Measurements from ENCODE around the gene EEFSEC. TPM values are rescaled to one million over a fixed set of nuclear protein-coding genes. Genes with fewer than 3 reads are reported as not detected.

Gene EEFSEC
- total RNA-seq, 1 donor from 2014 or later: 15.3 TPM

DNA sequence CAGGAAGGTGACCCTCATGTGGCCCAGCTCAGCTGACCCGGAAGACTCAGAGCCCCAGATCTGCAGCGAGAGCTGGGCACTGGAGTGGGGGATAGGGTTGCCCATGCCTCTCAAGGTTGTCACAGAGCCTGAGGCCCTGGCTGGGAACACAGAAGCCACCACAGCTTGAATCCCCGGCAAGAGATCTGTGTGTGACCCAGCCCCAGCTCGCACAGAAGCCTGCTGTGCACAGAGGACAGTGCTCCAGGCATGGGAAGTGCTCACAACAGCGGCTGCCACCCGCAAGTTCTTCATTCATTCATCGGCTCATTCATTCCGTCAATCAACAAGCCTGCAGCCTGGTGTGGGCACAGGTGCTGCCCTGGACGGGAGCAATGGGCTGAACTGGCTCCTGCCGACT is 277.0 kb downstream of the EEFSEC start:
- DNase-seq (no peak), ATAC-seq (no peak)
- TF ChIP-seq, protein P1, sequence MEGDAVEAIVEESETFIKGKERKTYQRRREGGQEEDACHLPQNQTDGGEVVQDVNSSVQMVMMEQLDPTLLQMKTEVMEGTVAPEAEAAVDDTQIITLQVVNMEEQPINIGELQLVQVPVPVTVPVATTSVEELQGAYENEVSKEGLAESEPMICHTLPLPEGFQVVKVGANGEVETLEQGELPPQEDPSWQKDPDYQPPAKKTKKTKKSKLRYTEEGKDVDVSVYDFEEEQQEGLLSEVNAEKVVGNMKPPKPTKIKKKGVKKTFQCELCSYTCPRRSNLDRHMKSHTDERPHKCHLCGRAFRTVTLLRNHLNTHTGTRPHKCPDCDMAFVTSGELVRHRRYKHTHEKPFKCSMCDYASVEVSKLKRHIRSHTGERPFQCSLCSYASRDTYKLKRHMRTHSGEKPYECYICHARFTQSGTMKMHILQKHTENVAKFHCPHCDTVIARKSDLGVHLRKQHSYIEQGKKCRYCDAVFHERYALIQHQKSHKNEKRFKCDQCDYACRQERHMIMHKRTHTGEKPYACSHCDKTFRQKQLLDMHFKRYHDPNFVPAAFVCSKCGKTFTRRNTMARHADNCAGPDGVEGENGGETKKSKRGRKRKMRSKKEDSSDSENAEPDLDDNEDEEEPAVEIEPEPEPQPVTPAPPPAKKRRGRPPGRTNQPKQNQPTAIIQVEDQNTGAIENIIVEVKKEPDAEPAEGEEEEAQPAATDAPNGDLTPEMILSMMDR (IDR thresholded peaks at IDR 0.05): no peak
- intact Hi-C loops (cut with DNase I): no loop called here
- H3K9me3 ChIP-seq: no peaks in the 10 kb centered on the region
- H3K4me1 ChIP-seq: peaks cover 8% of the 10 kb centered on the region
- H3K36me3 ChIP-seq: no peaks in the 10 kb centered on the region
- H3K27ac ChIP-seq: no peak overlapping the region
- H3K27me3 ChIP-seq: peaks cover 54% of the 10 kb centered on the region
- H3K4me3 ChIP-seq: no peak overlapping the region

DNA sequence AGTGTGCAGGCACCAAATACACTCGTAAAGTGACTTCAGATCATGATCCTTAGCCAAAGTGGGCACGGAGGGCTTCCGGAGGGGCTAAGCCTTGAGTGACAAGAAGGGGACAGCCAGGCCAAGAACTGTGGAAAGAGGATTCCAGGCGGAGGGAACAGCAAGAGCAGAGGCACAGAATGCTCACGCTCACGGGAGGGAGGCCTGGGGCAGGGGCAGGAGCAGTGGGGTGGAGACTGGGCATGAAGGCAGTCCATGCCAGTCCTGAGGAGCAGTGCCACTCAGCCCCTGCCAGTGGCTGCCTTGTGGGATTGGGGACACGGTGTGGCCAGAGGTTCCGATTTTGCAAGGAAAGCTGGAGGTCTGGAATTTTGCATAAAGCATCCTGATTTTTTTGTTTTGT is 277.4 kb downstream of the EEFSEC start:
- peaks cover 57% of the 10 kb centered on the region for H3K27me3 ChIP-seq
- intact Hi-C loops (cut with DNase I): no loop called here
- no peaks in the 10 kb centered on the region for H3K36me3 ChIP-seq
- DNase-seq (no peak), ATAC-seq (no peak)
- H3K9me3 ChIP-seq: no peaks in the 10 kb centered on the region
- no peak overlapping the region for H3K4me3 ChIP-seq
- peaks cover 8% of the 10 kb centered on the region for H3K4me1 ChIP-seq
- H3K27ac ChIP-seq: no peak overlapping the region
- TF ChIP-seq, protein P1 (IDR thresholded peaks at IDR 0.05): no peak

DNA sequence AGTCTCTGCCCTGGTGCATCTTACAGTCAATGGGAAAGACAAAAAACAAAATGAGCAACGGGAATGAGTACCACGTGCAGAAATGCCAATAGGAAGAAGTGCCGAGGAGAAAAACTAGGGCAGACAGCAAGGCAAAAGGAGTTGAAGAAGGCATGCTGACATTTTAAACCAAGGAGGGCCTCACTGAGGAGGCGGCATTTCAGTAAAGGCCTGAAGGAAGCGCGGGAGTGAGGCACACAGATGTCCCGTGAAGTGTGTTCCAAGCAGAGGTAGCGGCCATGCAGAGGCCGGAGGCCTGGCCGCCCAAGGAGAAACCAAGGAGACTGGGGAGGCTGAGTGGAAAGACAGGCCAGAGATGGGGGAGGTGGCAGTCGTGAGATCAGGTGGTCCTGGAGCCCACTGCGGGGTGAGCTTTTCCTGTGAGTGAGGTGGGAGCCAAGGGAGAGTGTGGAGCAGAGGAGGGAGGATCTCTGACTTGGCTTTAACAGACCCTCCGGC is 278.6 kb downstream of the EEFSEC start:
- no peak for ATAC-seq
- no peak overlapping the region for H3K27ac ChIP-seq
- H3K9me3 ChIP-seq: no peaks in the 10 kb centered on the region
- peaks cover 8% of the 10 kb centered on the region for H3K4me1 ChIP-seq
- TF ChIP-seq, protein P1 (IDR thresholded peaks at IDR 0.05): no peak
- H3K4me3 ChIP-seq: no peak overlapping the region
- peaks cover 55% of the 10 kb centered on the region for H3K27me3 ChIP-seq
- H3K36me3 ChIP-seq: no peaks in the 10 kb centered on the region
- intact Hi-C loops (cut with DNase I): no loop called here
- DNase-seq: no peak

DNA sequence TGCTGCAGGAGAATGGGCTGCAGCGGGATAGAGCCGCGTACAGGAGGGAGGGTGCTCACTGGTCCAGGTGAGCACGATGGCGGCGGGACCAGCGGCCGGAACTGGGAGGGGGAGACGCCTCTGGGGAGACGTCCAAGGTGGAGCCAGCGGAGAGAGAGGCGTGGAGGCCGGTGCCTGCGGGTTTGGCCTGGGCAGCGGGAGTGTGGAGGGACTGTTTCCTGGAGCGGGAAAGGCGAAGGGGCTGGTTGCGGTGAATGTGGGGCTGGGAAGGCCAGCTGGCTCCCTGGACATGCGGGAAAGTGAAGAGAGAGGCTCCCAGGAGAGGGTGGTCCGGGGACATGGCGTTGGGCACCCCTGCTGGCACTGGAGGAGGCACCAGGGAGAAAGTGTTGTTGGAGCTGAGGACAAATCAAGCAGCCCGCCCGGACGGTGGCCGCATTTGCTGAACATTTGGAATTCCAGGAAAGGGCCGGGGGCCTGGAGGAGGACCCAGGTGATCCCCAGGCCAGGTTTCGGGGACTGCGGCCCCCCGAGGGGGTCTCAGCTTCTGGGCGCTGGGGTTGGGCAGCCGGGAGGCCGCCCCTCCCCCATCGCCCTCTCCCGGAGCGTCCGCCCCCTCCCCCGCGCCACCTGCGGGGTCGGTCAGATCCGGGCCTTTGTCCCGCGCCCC is 279.2 kb downstream of the EEFSEC start:
- TF ChIP-seq, protein P1 (IDR thresholded peaks at IDR 0.05): no peak
- Histone ChIP-seq H3K4me1 (peaks cover 8% of the 10 kb centered on the region), H3K36me3 (no peaks in the 10 kb centered on the region), H3K27me3 (peaks cover 49% of the 10 kb centered on the region), H3K4me3 (peak overlapping the region; percentile 14), H3K9me3 (no peaks in the 10 kb centered on the region), H3K27ac (no peak overlapping the region)
- intact Hi-C loops (cut with DNase I): no loop called here
- DNase-seq: no peak
- ATAC-seq: peak; percentile 5

DNA sequence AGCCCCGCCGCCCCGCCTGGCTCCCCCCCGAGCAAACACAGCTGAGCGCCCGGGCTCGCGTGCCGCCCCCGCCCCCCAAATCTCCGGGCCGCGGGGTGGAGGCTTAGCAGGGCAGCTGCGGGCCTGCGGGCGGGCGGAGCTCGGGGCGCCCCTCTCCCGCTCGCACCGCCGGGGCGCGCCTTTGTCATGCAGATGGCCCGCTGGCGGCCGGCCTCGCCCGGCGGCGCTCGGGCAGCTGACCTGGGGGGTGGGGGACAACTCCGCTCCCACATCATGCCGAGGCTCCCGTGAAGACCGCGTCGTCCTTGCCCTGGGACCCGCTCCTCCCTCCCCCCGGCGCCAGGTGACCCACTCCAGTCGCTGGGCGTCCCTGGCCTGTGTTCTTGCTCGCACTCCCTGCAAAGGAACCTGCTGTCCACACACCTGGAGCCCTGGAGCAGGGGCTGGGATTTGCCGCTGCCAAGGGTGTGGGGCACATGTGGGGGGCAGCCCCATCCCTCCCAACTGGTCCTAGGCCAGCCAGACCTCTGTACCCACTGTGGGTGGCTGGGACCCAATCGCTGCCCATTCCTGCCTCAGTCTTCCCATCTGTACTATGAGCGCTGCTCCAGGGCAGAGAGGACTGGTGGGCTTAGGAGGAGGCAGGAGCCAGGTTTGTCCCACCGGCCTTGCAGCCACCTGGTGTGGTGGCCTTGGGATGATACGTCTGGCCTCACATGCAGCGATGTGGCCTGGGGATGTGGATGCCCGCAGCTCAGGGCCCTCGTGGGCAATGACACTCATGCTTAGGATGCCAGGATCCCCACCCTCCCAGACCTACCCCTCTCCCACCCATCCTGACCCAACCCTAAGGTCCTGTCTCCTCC is 279.9 kb downstream of the EEFSEC start:
- H3K27me3 ChIP-seq: peaks cover 42% of the 10 kb centered on the region
- H3K4me1 ChIP-seq: peaks cover 8% of the 10 kb centered on the region
- ATAC-seq (peak; percentile 7), DNase-seq (no peak)
- peak overlapping the region; percentile 14 for H3K4me3 ChIP-seq
- intact Hi-C loops (cut with DNase I): no loop called here
- TF ChIP-seq, protein P1 (IDR thresholded peaks at IDR 0.05): no peak
- H3K36me3 ChIP-seq: no peaks in the 10 kb centered on the region
- no peaks in the 10 kb centered on the region for H3K9me3 ChIP-seq
- H3K27ac ChIP-seq: no peak overlapping the region

Data from upper lobe of right lung (tissue), 1 donor.